SKM-1 treated with dmso at 0.1 percent for 144 hours (cell line): Measurements from ENCODE around the gene SMYD3.

Experiments used
- DNase-seq: peaks from one replicate; lab custom pipeline; 2025; ENCODE audit not compliant: unreplicated experiment; lab: John Stamatoyannopoulos, UW

The SMYD3 gene

DNA sequence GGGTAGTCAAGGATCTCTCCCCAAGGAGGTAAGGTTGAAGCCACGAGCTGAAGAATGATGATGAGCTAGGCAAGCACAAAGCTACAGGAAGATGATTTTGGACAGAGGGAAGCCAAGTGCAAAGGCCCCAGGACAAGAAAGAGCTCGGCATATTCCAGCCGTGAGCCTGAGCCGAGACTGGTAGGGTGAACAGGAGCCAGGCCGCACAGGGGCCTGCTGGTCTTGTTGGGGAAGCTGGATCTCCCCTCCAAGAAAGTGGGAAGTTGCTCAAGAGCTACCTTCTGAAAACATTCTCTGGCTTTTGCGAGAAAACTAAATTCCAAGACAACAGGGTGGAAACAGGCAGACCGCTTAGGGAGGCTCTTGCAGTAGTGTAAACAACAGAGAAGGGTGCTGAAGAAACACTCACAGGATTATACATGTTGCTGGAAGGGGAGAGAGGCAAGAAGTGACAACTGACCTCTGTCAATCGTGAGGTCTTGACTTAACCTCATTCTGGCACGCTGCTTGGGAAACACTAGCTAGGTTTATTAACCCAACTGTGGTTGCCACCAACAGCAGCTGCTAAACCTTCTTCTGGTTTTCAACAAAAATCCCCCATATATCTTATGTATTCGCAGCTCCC, 625.2 kb downstream of the SMYD3 start:
- DNase-seq = no peak

DNA sequence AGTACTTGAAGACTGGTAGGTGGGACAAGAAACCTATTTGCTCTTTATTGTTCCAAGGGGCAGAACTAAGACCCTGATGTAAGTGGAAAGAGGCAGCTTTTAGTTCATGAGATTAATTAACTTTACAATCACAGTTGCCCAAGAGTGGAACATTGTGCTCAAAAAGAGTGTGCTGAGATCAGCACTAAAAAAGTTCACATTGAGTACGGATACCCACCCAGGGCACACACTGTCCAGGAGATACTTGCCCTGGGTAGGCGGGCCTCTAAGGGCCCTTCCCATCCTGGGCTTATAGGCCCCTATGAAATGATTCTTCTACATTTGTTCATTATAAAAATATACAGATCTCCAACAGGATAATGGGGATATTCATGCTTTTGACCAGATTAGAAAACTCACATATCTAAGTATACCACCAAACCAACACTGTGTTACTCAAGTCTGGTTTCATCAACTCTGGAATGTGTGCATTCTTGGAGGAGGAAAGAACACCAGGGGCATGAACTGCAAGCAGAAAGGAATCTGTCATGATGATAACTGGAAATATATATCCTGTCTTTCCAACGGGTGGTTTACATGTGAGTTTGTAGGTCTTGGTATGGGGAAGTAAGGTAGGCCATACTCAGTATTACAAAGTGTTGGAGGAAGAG, 626.2 kb downstream of the SMYD3 start:
- no peak for DNase-seq

DNA sequence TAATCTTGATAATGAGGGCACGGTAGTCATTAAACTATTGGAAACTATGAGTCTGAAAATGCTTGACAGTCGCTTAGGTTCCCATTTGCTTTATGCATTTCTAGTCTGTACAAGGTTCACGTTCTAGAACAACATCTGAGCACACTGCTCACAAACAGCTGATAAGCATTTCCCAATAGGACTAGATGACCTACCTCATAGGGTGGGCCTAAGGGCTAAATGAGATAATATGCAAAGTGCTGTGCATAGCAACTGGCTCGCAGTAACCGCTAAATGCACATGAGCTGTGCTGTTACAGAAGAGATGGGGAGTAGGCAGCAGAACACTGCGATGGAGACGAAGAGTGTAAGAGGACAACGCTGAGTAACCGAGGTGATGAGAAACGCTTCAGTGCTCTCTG, 628.0 kb downstream of the SMYD3 start:
- no peak for DNase-seq

DNA sequence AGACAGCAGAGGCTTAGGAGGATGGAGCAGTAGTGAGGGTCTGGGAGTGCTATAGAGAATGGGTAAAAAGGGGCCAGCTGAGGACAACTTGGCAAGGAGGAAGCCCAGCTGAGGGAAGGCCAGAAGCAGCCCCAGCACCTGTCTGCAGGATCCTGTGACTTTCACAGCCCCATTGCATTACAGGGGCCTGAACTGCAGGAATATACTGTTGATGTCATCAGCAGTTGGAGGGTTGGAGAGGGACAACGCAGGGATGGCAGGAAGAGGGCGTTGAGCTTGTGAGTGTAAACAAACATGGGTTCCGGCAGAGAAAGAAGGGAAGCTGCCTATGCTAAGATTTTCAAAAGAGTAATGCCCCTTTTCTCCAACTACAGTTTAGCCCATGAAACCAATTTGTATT, 628.5 kb downstream of the SMYD3 start:
- DNase-seq = no peak

- DNase-seq = no peak
Observed at GRCh38 chr1:245877976-245878375, 629.1 kb downstream of the SMYD3 start.

DNA sequence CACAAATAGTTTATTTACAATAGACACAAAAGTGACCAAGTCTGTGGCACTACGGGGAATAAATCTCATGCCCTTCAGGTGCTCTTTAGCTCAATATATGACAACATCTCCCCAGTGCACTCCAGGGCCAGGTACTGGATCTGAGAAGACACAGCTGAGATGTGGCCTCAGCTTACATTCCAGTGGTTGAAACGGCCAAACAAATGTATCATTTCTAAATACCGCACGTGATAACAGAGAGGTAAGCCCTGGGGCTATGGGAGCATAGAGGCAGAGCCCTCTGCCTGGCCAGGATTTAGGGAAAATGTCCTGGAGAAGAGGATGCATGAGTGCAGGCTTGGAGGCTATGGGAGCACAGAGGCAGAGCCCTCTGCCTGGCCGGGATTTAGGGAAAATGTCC, 630.5 kb downstream of the SMYD3 start:
- no peak for DNase-seq

- no peak for DNase-seq
Observed at GRCh38 chr1:245875581-245876261, 631.4 kb downstream of the SMYD3 start.

DNA sequence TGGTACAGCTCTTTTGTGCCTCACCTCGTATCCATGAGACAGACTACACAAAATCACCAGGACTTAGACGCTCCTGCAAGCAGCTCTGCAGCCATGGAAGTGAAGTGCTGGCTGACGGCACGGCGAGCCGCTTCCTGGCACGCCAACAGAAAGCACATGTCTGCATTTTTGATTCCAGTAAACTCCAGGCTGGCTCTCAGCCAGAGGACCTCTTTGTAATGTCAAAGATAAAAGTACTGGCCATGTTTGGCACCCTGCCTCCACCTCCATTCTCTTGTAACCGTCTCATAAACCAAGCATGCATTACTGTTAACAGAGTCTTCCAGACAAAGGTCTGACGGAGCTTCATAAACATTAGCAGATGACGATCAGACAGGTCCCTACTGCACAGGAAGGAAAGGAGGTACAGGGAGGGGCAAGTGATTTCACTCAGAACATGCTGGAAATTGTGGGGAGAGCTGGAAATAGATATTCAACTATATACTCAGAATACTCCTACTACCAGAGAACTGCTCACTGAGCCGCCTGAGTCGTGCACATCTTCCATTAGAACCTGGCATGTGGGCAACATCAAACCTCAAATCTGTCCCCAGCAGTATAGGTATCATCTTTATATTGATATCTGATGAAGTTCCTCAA, 632.0 kb downstream of the SMYD3 start:
- no peak for DNase-seq

- no peak for DNase-seq
Observed at GRCh38 chr1:245873883-245874671, 633.0 kb downstream of the SMYD3 start.

- no peak for DNase-seq
Observed at GRCh38 chr1:245873068-245873467, 634.0 kb downstream of the SMYD3 start.

GRCh38 chr1:245872475-245872874, 634.6 kb downstream of the SMYD3 start:
- DNase-seq = no peak

DNA sequence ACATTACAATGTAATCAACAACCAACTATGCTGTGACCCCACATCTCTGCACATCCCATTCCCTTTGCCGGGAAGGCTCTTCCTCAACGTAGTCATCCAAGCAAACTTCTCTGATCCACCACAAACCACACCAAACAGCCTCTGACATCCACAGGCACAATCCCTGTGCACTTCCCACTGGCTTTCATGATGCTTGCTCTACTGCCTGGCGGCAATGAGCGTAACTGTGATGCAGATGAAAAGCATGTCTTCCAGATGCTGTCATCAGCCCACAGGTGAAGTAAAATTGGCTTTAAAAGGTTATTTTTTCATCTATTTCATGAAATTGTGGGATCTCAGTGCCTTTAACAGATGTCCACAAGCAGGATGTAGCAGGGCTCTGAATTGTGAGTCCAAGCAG, 635.2 kb downstream of the SMYD3 start:
- DNase-seq = no peak

DNA sequence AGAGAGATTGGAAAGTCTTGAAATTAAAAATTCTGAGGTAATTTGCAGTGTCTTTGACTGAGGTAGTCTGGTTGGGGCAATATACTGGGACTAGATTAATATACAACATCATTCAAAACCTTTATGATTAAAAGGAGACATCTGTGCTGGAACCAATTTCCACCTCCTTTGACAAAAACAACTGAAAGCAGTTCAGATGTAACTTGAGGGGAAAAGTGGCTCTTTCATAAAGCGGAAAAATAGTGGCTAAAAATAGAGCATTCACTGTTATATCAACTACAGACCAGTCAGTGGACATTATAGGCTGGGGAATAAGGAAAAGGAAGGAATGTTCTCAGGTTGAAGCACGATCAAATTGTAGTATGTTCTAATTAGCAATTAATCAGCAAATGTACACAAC, 635.9 kb downstream of the SMYD3 start:
- DNase-seq = no peak

DNA sequence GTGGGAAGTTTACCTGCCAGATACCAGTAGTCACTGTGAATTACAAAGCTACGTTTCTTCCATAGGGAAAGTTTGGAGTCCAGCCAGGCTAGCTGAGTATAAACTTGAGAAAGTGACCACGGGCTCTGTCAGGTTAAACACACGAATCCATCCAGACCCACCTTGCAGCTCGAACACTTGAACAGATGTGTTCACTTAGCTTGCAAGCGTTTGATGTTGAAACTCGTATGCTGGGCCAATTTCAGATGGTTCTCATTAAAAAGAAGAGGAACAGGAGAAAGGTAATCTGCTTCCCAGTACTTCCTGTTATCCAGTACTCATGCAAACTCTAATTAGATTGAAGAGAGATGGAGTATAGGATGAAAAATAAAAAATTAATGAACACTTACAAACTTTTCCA, 636.4 kb downstream of the SMYD3 start:
- no peak for DNase-seq

DNA sequence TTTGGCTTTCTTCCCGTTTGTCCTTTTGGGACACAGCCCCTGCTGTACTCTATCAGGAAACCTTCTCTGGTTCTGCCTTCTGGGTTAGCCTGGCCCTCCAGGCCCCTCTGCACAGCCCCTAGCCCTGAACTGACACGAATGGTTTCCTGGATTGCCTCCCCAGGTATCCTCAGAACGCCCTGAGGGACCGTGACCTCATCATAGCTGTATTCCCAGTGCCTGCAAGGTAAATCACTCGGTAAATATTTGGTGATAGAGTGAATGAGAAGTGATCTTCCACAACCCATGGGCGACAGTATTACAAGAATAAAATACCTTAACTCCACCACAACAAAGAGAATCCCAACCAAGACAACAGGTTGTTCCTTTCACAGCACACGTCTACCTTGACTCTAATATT, 637.2 kb downstream of the SMYD3 start:
- no peak for DNase-seq

GRCh38 chr1:245867738-245868137, 639.3 kb downstream of the SMYD3 start:
- DNase-seq = no peak

DNA sequence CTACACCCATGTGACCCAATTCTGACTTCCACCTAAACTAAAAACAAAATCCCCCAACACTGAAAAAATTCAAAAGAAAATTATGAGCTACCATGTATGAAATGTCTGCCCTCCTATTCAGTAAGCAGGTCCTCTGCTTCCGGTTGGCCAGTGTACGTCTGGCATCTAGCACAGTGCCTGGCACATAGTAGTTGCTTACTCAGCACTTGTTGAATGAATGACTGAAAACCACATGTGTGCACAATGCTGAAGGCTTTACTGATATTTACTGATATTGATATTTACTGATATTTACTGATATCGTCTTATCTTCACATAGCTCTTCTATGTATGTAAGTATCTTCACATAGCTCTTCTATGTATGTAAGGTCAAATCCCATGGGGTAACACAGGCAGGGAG, 642.2 kb downstream of the SMYD3 start:
- DNase-seq = no peak

GRCh38 chr1:245863566-245864184, 643.4 kb downstream of the SMYD3 start:
- no peak for DNase-seq

- DNase-seq = no peak
Observed at GRCh38 chr1:245862812-245863540, 644.1 kb downstream of the SMYD3 start.
